Glutamatergic neuron (in vitro differentiated cells): ENCODE data around the gene TMEM234. TPM values are rescaled to one million over a fixed set of nuclear protein-coding genes. Genes with fewer than 3 reads are reported as not detected.

Experiments used
- DNase-seq: peaks from one replicate; pipeline ENCODE4 v3.0.0; 2022
- H3K27ac Mint-ChIP-seq: one replicate; pipeline ENCODE4 v1.8.0; 2020; ENCODE audit warnings: mild to moderate bottlenecking, mixed read lengths, inconsistent platforms; ENCODE audit not compliant: unreplicated experiment
- H3K27me3 Mint-ChIP-seq: one replicate; pipeline ENCODE4 v1.8.0; 2020; ENCODE audit warnings: mild to moderate bottlenecking, moderate library complexity, mixed read lengths, inconsistent platforms; ENCODE audit not compliant: unreplicated experiment
- H3K36me3 Mint-ChIP-seq: one replicate; pipeline ENCODE4 v1.8.0; 2020; ENCODE audit warnings: mild to moderate bottlenecking, mixed read lengths, inconsistent platforms; ENCODE audit not compliant: unreplicated experiment
- H3K4me1 Mint-ChIP-seq: one replicate; pipeline ENCODE4 v1.8.0; 2020; ENCODE audit warnings: mild to moderate bottlenecking, low read depth, mixed read lengths, inconsistent platforms; ENCODE audit not compliant: unreplicated experiment
- H3K4me3 Mint-ChIP-seq: one replicate; pipeline ENCODE4 v1.8.0; 2020; ENCODE audit warnings: mild to moderate bottlenecking, mixed read lengths, inconsistent platforms; ENCODE audit not compliant: unreplicated experiment
- H3K9me3 Mint-ChIP-seq: one replicate; pipeline ENCODE4 v1.8.0; 2020; ENCODE audit warnings: mild to moderate bottlenecking, moderate library complexity, mixed read lengths, inconsistent platforms; ENCODE audit not compliant: unreplicated experiment
- CTCF ChIP-seq: fragments of 200-600 bp; sonication (generic); IDR thresholded peaks from one replicate; pipeline ENCODE4 v1.5.0; 2021; ENCODE audit not compliant: partially characterized antibody, unreplicated experiment
- total RNA-seq: library from RNA; stranded (reverse); fragmentation: NEBNext Ultra II Directional; extraction: Animal tissue kit (Norgen Biotek cat#: 25700); gene quantifications from one replicate; pipeline ENCODE4 v1.2.1, GENCODE V29; 2021; ENCODE audit not compliant: unreplicated experiment

Gene TMEM234
- total RNA-seq, 1 donor from 2014 or later: 21.8 TPM

- Mint-ChIP-seq H3K9me3 (peaks cover 14% of the 10 kb centered on the region), H3K36me3 (no peaks in the 10 kb centered on the region), H3K4me1 (peaks cover 3% of the 10 kb centered on the region), H3K4me3 (peak within 1 kb of the TSS; percentile 91), H3K27ac (peak within 1 kb of the TSS; percentile 62), H3K27me3 (peaks cover 12% of the 10 kb centered on the region)
- DNase-seq: peak; percentile 88
- TF ChIP-seq CTCF: no peak
Measured at GRCh38 chr1:32205401-32206370, 16.5 kb downstream of the TMEM234 start, which contains the start of gene IQCC. Gene IQCC, plus strand, starts transcription at chr1:32205671. Its CDS starts 11 bp downstream, at chr1:32205682.

GRCh38 chr1:32204943-32205361, 17.2 kb downstream of the TMEM234 start:
- Mint-ChIP-seq H3K4me1 (peaks cover 7% of the 10 kb centered on the region), H3K27ac (no peak overlapping the region), H3K27me3 (peaks cover 18% of the 10 kb centered on the region), H3K36me3 (no peaks in the 10 kb centered on the region), H3K9me3 (peaks cover 14% of the 10 kb centered on the region), H3K4me3 (peak overlapping the region; percentile 91)
- no peak for TF ChIP-seq CTCF
- no peak for DNase-seq

- Mint-ChIP-seq H3K27ac (peak overlapping the region; percentile 90), H3K4me3 (peak overlapping the region; percentile 79), H3K9me3 (peaks cover 20% of the 10 kb centered on the region), H3K27me3 (peaks cover 14% of the 10 kb centered on the region), H3K36me3 (no peaks in the 10 kb centered on the region), H3K4me1 (peaks cover 29% of the 10 kb centered on the region)
- TF ChIP-seq CTCF: no peak
- peak; percentile 68 for DNase-seq
Measured at GRCh38 chr1:32201011-32201855, 20.9 kb downstream of the TMEM234 start.

GRCh38 chr1:32200226-32201010, 21.7 kb downstream of the TMEM234 start, which contains the start of gene CCDC28B:
Gene CCDC28B, plus strand, starts transcription at chr1:32200595. Its CDS starts 1,341 bp downstream, at chr1:32201936.
- no peaks in the 10 kb centered on the region for H3K36me3 Mint-ChIP-seq
- peaks cover 19% of the 10 kb centered on the region for H3K9me3 Mint-ChIP-seq
- H3K27me3 Mint-ChIP-seq: peaks cover 14% of the 10 kb centered on the region
- peak within 1 kb of the TSS; percentile 79 for H3K4me3 Mint-ChIP-seq
- DNase-seq: peak; percentile 86
- TF ChIP-seq CTCF: no peak
- peaks cover 29% of the 10 kb centered on the region for H3K4me1 Mint-ChIP-seq
- H3K27ac Mint-ChIP-seq: peak within 1 kb of the TSS; percentile 90
